Osteocyte (in vitro differentiated cells): ENCODE measurements around the gene CDIPT. TPM values are rescaled to one million over a fixed set of nuclear protein-coding genes. Genes with fewer than 3 reads are reported as not detected.

Experiments
- DNase-seq: peaks from one replicate; pipeline ENCODE4 v3.0.0; 2021; ENCODE audit warnings: mixed read lengths; ENCODE audit not compliant: unreplicated experiment; ENCODE audit errors: extremely low spot score
- H3K27ac Mint-ChIP-seq: one replicate; pipeline ENCODE4 v1.8.0; 2021; ENCODE audit warnings: mild to moderate bottlenecking, mixed read lengths; ENCODE audit not compliant: unreplicated experiment
- H3K27me3 Mint-ChIP-seq: one replicate; pipeline ENCODE4 v1.8.0; 2021; ENCODE audit warnings: mixed read lengths; ENCODE audit not compliant: unreplicated experiment
- H3K36me3 Mint-ChIP-seq: one replicate; pipeline ENCODE4 v1.8.0; 2021; ENCODE audit warnings: mixed read lengths; ENCODE audit not compliant: unreplicated experiment
- H3K4me1 Mint-ChIP-seq: one replicate; pipeline ENCODE4 v1.8.0; 2021; ENCODE audit warnings: mixed read lengths; ENCODE audit not compliant: unreplicated experiment
- H3K4me3 Mint-ChIP-seq: one replicate; pipeline ENCODE4 v1.8.0; 2021; ENCODE audit warnings: mild to moderate bottlenecking, moderate library complexity, mixed read lengths; ENCODE audit not compliant: unreplicated experiment
- H3K9me3 Mint-ChIP-seq: one replicate; pipeline ENCODE4 v1.8.0; 2021; ENCODE audit warnings: mixed read lengths; ENCODE audit not compliant: unreplicated experiment
- total RNA-seq: library from RNA; stranded (reverse); gene quantifications from 2 replicates; pipeline ENCODE4 v1.2.1, GENCODE V29; 2021
- TF ChIP-seq, protein P1 (sequence below): fragments of 200-600 bp; sonication (generic); IDR thresholded peaks from 2 replicates; pipeline ENCODE4 v1.5.0; 2021; ENCODE audit warnings: antibody characterized with exemption, mild to moderate bottlenecking, moderate library complexity

CDIPT gene
- total RNA-seq, 1 donor from 2014 or later, result 104 TPM

DNA sequence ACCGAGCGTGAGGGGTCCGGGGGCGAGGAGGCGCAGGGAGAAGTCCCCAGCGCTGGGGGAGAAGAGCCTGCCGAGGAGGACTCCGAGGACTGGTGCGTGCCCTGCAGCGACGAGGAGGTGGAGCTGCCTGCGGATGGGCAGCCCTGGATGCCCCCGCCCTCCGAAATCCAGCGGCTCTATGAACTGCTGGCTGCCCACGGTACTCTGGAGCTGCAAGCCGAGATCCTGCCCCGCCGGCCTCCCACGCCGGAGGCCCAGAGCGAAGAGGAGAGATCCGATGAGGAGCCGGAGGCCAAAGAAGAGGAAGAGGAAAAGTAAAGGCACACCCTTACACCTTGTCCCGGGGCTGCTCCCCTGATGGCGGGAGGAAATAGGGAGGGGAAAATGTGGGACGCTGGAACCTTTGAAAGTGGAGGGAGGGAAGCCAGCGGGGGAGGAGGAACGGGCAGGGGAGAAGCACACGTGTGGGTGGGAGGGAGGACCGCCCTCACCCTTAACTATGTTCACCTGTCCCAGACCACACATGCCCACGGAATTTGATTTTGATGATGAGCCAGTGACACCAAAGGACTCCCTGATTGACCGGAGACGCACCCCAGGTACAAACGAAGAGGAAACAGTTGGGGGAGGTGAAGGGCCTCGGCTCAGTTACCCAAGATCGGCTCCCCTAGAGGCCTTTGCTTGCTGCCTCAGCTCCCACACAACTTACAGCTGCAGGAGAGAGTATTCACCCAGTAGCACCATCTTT is 46.2 kb downstream of the CDIPT start:
- H3K4me3 Mint-ChIP-seq, result peak overlapping the region; percentile 94
- H3K9me3 Mint-ChIP-seq, result no peaks in the 10 kb centered on the region
- no peaks in the 10 kb centered on the region for H3K27me3 Mint-ChIP-seq
- peak overlapping the region; percentile 99 for H3K27ac Mint-ChIP-seq
- TF ChIP-seq, protein P1, sequence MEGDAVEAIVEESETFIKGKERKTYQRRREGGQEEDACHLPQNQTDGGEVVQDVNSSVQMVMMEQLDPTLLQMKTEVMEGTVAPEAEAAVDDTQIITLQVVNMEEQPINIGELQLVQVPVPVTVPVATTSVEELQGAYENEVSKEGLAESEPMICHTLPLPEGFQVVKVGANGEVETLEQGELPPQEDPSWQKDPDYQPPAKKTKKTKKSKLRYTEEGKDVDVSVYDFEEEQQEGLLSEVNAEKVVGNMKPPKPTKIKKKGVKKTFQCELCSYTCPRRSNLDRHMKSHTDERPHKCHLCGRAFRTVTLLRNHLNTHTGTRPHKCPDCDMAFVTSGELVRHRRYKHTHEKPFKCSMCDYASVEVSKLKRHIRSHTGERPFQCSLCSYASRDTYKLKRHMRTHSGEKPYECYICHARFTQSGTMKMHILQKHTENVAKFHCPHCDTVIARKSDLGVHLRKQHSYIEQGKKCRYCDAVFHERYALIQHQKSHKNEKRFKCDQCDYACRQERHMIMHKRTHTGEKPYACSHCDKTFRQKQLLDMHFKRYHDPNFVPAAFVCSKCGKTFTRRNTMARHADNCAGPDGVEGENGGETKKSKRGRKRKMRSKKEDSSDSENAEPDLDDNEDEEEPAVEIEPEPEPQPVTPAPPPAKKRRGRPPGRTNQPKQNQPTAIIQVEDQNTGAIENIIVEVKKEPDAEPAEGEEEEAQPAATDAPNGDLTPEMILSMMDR, result no peak
- no peak for DNase-seq
- H3K4me1 Mint-ChIP-seq, result peaks cover 74% of the 10 kb centered on the region
- H3K36me3 Mint-ChIP-seq, result peaks cover 13% of the 10 kb centered on the region

- TF ChIP-seq, protein P1, result peak; percentile 97
- peaks cover 13% of the 10 kb centered on the region for H3K36me3 Mint-ChIP-seq
- H3K9me3 Mint-ChIP-seq, result no peaks in the 10 kb centered on the region
- peak; percentile 99 for DNase-seq
- H3K27ac Mint-ChIP-seq, result peak within 1 kb of the TSS; percentile 99
- peak within 1 kb of the TSS; percentile 94 for H3K4me3 Mint-ChIP-seq
- H3K27me3 Mint-ChIP-seq, result no peaks in the 10 kb centered on the region
- peaks cover 76% of the 10 kb centered on the region for H3K4me1 Mint-ChIP-seq
Observed at GRCh38 chr16:29815793-29816693, 47.0 kb downstream of the CDIPT start, which contains the start of gene PAGR1. TSS of gene PAGR1 (plus strand) at chr16:29816152. CDS start at chr16:29816526, 374 bp downstream.

DNA sequence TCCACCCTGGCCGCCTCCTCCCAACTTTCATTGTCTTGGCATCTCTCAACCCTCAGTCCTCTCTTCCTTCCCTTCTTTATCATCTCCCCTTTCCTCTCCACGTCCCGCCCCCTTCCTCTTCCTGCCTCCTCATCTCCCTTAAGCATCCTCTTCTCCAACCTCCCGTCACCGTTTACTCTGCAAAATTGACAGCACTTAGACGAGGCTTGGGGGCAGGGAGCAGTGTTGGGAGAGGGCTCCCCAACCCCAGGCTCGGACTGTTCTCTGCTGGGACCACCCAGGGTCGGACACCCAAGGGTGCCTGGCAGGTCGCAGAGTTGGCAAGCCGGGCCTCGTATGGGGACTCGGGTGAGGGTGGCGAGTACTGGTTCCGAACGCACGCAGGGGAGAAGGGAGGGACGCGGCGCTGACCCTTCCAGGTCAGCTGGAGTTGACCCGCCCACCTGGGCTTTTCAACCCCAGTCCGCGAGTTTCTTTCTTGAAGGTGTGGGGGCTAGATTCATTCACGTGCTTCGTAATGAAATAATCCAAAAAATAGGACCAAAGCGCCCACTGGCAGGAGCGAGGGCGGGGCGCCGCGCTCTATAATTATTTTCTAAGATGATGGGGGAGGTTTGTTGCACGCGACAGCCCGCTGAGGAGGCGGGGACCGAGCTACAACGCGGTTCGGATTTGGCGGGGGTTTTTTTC is 47.8 kb downstream of the CDIPT start:
- H3K27me3 Mint-ChIP-seq, result no peaks in the 10 kb centered on the region
- H3K4me1 Mint-ChIP-seq, result peaks cover 79% of the 10 kb centered on the region
- no peaks in the 10 kb centered on the region for H3K9me3 Mint-ChIP-seq
- TF ChIP-seq, protein P1, result no peak
- H3K27ac Mint-ChIP-seq, result peak overlapping the region; percentile 99
- H3K4me3 Mint-ChIP-seq, result peak overlapping the region; percentile 94
- DNase-seq, result no peak
- H3K36me3 Mint-ChIP-seq, result peaks cover 17% of the 10 kb centered on the region

GRCh38 chr16:29814592-29814991 is 48.4 kb downstream of the CDIPT start:
- no peaks in the 10 kb centered on the region for H3K27me3 Mint-ChIP-seq
- peak overlapping the region; percentile 94 for H3K4me3 Mint-ChIP-seq
- TF ChIP-seq, protein P1, result no peak
- DNase-seq, result no peak
- H3K27ac Mint-ChIP-seq, result peak overlapping the region; percentile 99
- H3K36me3 Mint-ChIP-seq, result peaks cover 16% of the 10 kb centered on the region
- peaks cover 78% of the 10 kb centered on the region for H3K4me1 Mint-ChIP-seq
- no peaks in the 10 kb centered on the region for H3K9me3 Mint-ChIP-seq
